ENCODE measurements around the gene CHPF. TPM values are rescaled to one million over a fixed set of nuclear protein-coding genes. Genes with fewer than 3 reads are reported as not detected.
A peak's percentile ranks its signal among the peaks of the same experiment; 100 is the strongest.

Gene CHPF
- total and polyA plus RNA-seq, 2 donors (not counting 1 experiment from before 2014, with no cell fraction given): 35.8 to 58.8 TPM

GRCh38 chr2:219500135-219500534, 43.5 kb downstream of the CHPF start:
- H3K79me2 ChIP-seq (ENCODE audit: control insufficient read depth, insufficient read depth, low read length): peaks cover 6% of the 10 kb centered on the region
- H3K4me3 ChIP-seq (replicated peaks in 1 of 4; ENCODE audit: control extremely low read depth in 1 of 4, insufficient read depth in 1 of 4, low read depth in 3 of 4, low read length in 4 of 4): peak overlapping the region in 2 of 4 experiments; percentile 89 to 90

GRCh38 chr2:219499555-219499954, 44.1 kb downstream of the CHPF start:
- TF ChIP-seq CTCF (conservative IDR thresholded peaks at IDR 0.05 in 1 of 2, IDR thresholded peaks at IDR 0.05 in 1 of 2; ENCODE audit: low read depth in 1 of 2, low read length in 2 of 2) (no peak), EZH2 (IDR thresholded peaks at IDR 0.05; ENCODE audit: low read length, missing control alignments) (no peak)
- H3K79me2 ChIP-seq (ENCODE audit: control insufficient read depth, insufficient read depth, low read length): peaks cover 6% of the 10 kb centered on the region
- peak overlapping the region; percentile 53 to 90 (median 80) for H3K4me3 ChIP-seq (replicated peaks in 1 of 4; ENCODE audit: control extremely low read depth in 1 of 4, insufficient read depth in 1 of 4, low read depth in 3 of 4, low read length in 4 of 4)
- no peak overlapping the region for H2AFZ ChIP-seq (ENCODE audit: low read length)
- H3K27ac ChIP-seq (ENCODE audit: insufficient read depth, low read length): peak overlapping the region; percentile 78
- peaks cover 9% of the 10 kb centered on the region for H3K4me1 ChIP-seq (ENCODE audit: control insufficient read depth, extremely low read depth, insufficient read depth, low read length)
- no peaks in the 10 kb centered on the region for H4K20me1 ChIP-seq (ENCODE audit: control insufficient read depth, extremely low read depth, insufficient read depth, low read length)
- H3K9ac ChIP-seq (ENCODE audit: insufficient read depth, low read length): peak overlapping the region; percentile 69
- H3K36me3 ChIP-seq (ENCODE audit: control insufficient read depth, insufficient read depth, low read length): peaks cover 7% of the 10 kb centered on the region
- peak overlapping the region; percentile 89 for H3K4me2 ChIP-seq (ENCODE audit: extremely low read depth, insufficient read depth, low read length)
- DNase-seq (ENCODE audit: low read depth in 2 of 2): no peak
- H3K27me3 ChIP-seq (ENCODE audit: control insufficient read depth, insufficient read depth, low read length): peaks cover 14% of the 10 kb centered on the region
- H3K9me3 ChIP-seq (ENCODE audit: control insufficient read depth, insufficient read depth, low read depth, low read length): no peaks in the 10 kb centered on the region

More at GRCh38 chr2:219500135-219500534, 43.5 kb downstream of the CHPF start:
- Histone ChIP-seq H3K9me3 (ENCODE audit: control insufficient read depth, insufficient read depth, low read depth, low read length) (no peaks in the 10 kb centered on the region), H3K27ac (ENCODE audit: insufficient read depth, low read length) (no peak overlapping the region), H3K4me1 (ENCODE audit: control insufficient read depth, extremely low read depth, insufficient read depth, low read length) (peaks cover 9% of the 10 kb centered on the region), H4K20me1 (ENCODE audit: control insufficient read depth, extremely low read depth, insufficient read depth, low read length) (no peaks in the 10 kb centered on the region), H3K36me3 (ENCODE audit: control insufficient read depth, insufficient read depth, low read length) (peaks cover 7% of the 10 kb centered on the region), H3K4me2 (ENCODE audit: extremely low read depth, insufficient read depth, low read length) (peak overlapping the region; percentile 89), H3K27me3 (ENCODE audit: control insufficient read depth, insufficient read depth, low read length) (peaks cover 8% of the 10 kb centered on the region), H3K9ac (ENCODE audit: insufficient read depth, low read length) (no peak overlapping the region), H2AFZ (ENCODE audit: low read length) (no peak overlapping the region)
- TF ChIP-seq EZH2 (IDR thresholded peaks at IDR 0.05; ENCODE audit: low read length, missing control alignments) (no peak), CTCF (conservative IDR thresholded peaks at IDR 0.05 in 1 of 2, IDR thresholded peaks at IDR 0.05 in 1 of 2; ENCODE audit: low read depth in 1 of 2, low read length in 2 of 2) (peak in 1 of 2 donors; percentile 24)
- peak; percentile 21 to 49 for DNase-seq (ENCODE audit: low read depth in 2 of 2)

GRCh38 chr2:219499058-219499307, 44.6 kb downstream of the CHPF start:
- H3K9ac ChIP-seq (ENCODE audit: insufficient read depth, low read length): peak overlapping the region; percentile 69
- H2AFZ ChIP-seq (ENCODE audit: low read length): peak overlapping the region; percentile 2
- no peaks in the 10 kb centered on the region for H3K9me3 ChIP-seq (ENCODE audit: control insufficient read depth, insufficient read depth, low read depth, low read length)
- peak overlapping the region; percentile 78 for H3K27ac ChIP-seq (ENCODE audit: insufficient read depth, low read length)
- H3K36me3 ChIP-seq (ENCODE audit: control insufficient read depth, insufficient read depth, low read length): peaks cover 4% of the 10 kb centered on the region
- H3K4me3 ChIP-seq (replicated peaks in 1 of 4; ENCODE audit: control extremely low read depth in 1 of 4, insufficient read depth in 1 of 4, low read depth in 3 of 4, low read length in 4 of 4): peak overlapping the region; percentile 53 to 90 (median 80)
- H3K4me1 ChIP-seq (ENCODE audit: control insufficient read depth, extremely low read depth, insufficient read depth, low read length): peaks cover 9% of the 10 kb centered on the region
- peak overlapping the region; percentile 89 for H3K4me2 ChIP-seq (ENCODE audit: extremely low read depth, insufficient read depth, low read length)
- DNase-seq (ENCODE audit: low read depth in 2 of 2): no peak
- peaks cover 6% of the 10 kb centered on the region for H3K79me2 ChIP-seq (ENCODE audit: control insufficient read depth, insufficient read depth, low read length)
- H4K20me1 ChIP-seq (ENCODE audit: control insufficient read depth, extremely low read depth, insufficient read depth, low read length): no peaks in the 10 kb centered on the region
- no peak for TF ChIP-seq CTCF (conservative IDR thresholded peaks at IDR 0.05 in 1 of 2, IDR thresholded peaks at IDR 0.05 in 1 of 2; ENCODE audit: low read depth in 1 of 2, low read length in 2 of 2)
- TF ChIP-seq EZH2 (IDR thresholded peaks at IDR 0.05; ENCODE audit: low read length, missing control alignments): no peak
- H3K27me3 ChIP-seq (ENCODE audit: control insufficient read depth, insufficient read depth, low read length): peaks cover 17% of the 10 kb centered on the region
